ENCODE results near the gene ZNF837. TPM values are rescaled to one million over a fixed set of nuclear protein-coding genes. Genes with fewer than 3 reads are reported as not detected.

Gene ZNF837
- total and polyA plus RNA-seq, 2 of the 13 experiments (the other 11 are each of a cell fraction or from before 2014, with no cell fraction given) = 0.29 to 1.3 TPM

- TF ChIP-seq, protein P1, sequence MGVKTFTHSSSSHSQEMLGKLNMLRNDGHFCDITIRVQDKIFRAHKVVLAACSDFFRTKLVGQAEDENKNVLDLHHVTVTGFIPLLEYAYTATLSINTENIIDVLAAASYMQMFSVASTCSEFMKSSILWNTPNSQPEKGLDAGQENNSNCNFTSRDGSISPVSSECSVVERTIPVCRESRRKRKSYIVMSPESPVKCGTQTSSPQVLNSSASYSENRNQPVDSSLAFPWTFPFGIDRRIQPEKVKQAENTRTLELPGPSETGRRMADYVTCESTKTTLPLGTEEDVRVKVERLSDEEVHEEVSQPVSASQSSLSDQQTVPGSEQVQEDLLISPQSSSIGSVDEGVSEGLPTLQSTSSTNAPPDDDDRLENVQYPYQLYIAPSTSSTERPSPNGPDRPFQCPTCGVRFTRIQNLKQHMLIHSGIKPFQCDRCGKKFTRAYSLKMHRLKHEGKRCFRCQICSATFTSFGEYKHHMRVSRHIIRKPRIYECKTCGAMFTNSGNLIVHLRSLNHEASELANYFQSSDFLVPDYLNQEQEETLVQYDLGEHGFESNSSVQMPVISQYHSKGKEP (CRISPR knock-in tag; IDR thresholded peaks at IDR 0.05) = no peak
- no peak for TF ChIP-seq GTF2F1 (IDR thresholded peaks at IDR 0.05; ENCODE audit: low read length)
- TF ChIP-seq HIVEP1 (CRISPR knock-in tag; IDR thresholded peaks at IDR 0.05) = peak; percentile 75; the same call in 1 of the 2 replicates
- peak; percentile 35; the same call in 1 of the 2 replicates for TF ChIP-seq ZNF224 (CRISPR knock-in tag; IDR thresholded peaks at IDR 0.05)
- TF ChIP-seq GABPB1 (CRISPR knock-in tag; IDR thresholded peaks at IDR 0.05) = peak; percentile 97
- TF ChIP-seq HDAC1 (CRISPR knock-in tag; IDR thresholded peaks at IDR 0.05) = peak; percentile 93
- no peak for TF ChIP-seq JUNB (CRISPR knock-in tag; IDR thresholded peaks at IDR 0.05; ENCODE audit: borderline replicate concordance)
- TF ChIP-seq, protein P2, sequence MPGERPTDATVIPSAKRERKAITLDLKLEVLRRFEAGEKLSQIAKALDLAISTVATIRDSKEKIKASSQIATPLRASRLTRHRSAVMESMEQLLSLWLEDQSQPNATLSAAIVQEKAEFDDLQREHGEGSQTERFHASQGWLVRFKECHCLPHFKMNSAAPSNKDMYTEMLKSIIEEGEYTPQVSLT (CRISPR knock-in tag; IDR thresholded peaks at IDR 0.05; ENCODE audit: borderline replicate concordance, low read depth) = no peak
- TF ChIP-seq ZNF850 (CRISPR knock-in tag; conservative IDR thresholded peaks at IDR 0.05) = peak; percentile 91; the same call in 1 of the 2 replicates
- peak; percentile 28; the same call in 1 of the 2 replicates for TF ChIP-seq ZSCAN21 (CRISPR knock-in tag; IDR thresholded peaks at IDR 0.05; ENCODE audit: borderline replicate concordance)
- no peak for TF ChIP-seq HOXA7 (CRISPR knock-in tag; IDR thresholded peaks at IDR 0.05)
- TF ChIP-seq ZNF616 (CRISPR knock-in tag; IDR thresholded peaks at IDR 0.05; ENCODE audit: low read depth) = no peak
- TF ChIP-seq HNRNPK (IDR thresholded peaks at IDR 0.05; ENCODE audit: low read depth, low read length, poor library complexity, severe bottlenecking) = peak; percentile 18
- TF ChIP-seq ZNF501 (CRISPR knock-in tag; IDR thresholded peaks at IDR 0.05) = peak; percentile 92
- no peak for TF ChIP-seq ZNF274 (CRISPR knock-in tag; IDR thresholded peaks at IDR 0.05)
- TF ChIP-seq POLR2AphosphoS2 (IDR thresholded peaks at IDR 0.05; ENCODE audit: low read depth, low read length) = no peak
- 0 out of 2 replicates have a peak, but pooled peaks have one; percentile 45 for TF ChIP-seq TMF1 (CRISPR knock-in tag; IDR thresholded peaks at IDR 0.05; ENCODE audit: low read depth)
- TF ChIP-seq MYC (CRISPR knock-in tag; IDR thresholded peaks at IDR 0.05; ENCODE audit: borderline replicate concordance) = peak; percentile 7; the same call in 1 of the 2 replicates
- peak; percentile 15; the same call in 1 of the 2 replicates for TF ChIP-seq ZC3H13 (CRISPR knock-in tag; IDR thresholded peaks at IDR 0.05)
- TF ChIP-seq ZMAT3 (CRISPR knock-in tag; conservative IDR thresholded peaks at IDR 0.05) = peak; percentile 73
- no peak for TF ChIP-seq ZNF30 (CRISPR knock-in tag; IDR thresholded peaks at IDR 0.05)
- TF ChIP-seq CHD2 (IDR thresholded peaks at IDR 0.05; ENCODE audit: low read depth, low read length) = 0 out of 2 replicates have a peak, but pooled peaks have one; percentile 8
- no peak for TF ChIP-seq KLF13 (CRISPR knock-in tag; IDR thresholded peaks at IDR 0.05)
- 0 out of 2 replicates have a peak, but pooled peaks have one; percentile 66 for TF ChIP-seq ZNF431 (CRISPR knock-in tag; IDR thresholded peaks at IDR 0.05; ENCODE audit: borderline replicate concordance, low read depth)
- TF ChIP-seq, protein P3, sequence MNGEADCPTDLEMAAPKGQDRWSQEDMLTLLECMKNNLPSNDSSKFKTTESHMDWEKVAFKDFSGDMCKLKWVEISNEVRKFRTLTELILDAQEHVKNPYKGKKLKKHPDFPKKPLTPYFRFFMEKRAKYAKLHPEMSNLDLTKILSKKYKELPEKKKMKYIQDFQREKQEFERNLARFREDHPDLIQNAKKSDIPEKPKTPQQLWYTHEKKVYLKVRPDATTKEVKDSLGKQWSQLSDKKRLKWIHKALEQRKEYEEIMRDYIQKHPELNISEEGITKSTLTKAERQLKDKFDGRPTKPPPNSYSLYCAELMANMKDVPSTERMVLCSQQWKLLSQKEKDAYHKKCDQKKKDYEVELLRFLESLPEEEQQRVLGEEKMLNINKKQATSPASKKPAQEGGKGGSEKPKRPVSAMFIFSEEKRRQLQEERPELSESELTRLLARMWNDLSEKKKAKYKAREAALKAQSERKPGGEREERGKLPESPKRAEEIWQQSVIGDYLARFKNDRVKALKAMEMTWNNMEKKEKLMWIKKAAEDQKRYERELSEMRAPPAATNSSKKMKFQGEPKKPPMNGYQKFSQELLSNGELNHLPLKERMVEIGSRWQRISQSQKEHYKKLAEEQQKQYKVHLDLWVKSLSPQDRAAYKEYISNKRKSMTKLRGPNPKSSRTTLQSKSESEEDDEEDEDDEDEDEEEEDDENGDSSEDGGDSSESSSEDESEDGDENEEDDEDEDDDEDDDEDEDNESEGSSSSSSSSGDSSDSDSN (CRISPR knock-in tag; IDR thresholded peaks at IDR 0.05) = no peak; the same call in 1 of the 2 replicates
- no peak for TF ChIP-seq EZH2 (conservative IDR thresholded peaks at IDR 0.05; ENCODE audit: low read depth, low read length)
Measured at GRCh38 chr19:58408152-58409009, 27.6 kb upstream of the ZNF837 start, which contains the start of gene ZNF584 (continued).
